ENCODE results near the gene CCDC107. TPM values are rescaled to one million over a fixed set of nuclear protein-coding genes. Genes with fewer than 3 reads are reported as not detected.
A peak's percentile ranks its signal among the peaks of the same experiment; 100 is the strongest.
"Not testable (repeated sequence)": the region's sequence is repeated elsewhere in the genome, so short reads cannot be mapped to it uniquely, and the experiment has no call there.

Gene CCDC107, protein sequence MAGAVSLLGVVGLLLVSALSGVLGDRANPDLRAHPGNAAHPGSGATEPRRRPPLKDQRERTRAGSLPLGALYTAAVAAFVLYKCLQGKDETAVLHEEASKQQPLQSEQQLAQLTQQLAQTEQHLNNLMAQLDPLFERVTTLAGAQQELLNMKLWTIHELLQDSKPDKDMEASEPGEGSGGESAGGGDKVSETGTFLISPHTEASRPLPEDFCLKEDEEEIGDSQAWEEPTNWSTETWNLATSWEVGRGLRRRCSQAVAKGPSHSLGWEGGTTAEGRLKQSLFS
- 3.5 and 19.6 TPM in 2 replicates for total RNA-seq (2014; rRNA removed; shearing (Covaris generic); ENCODE audit: low replicate concordance)

GRCh38 chr9:35658137-35658967, at the start of gene CCDC107:
Gene CCDC107 (plus strand): TSS chr9:35658292. CDS start chr9:35658380, 88 bp downstream.
- DNase-seq (ENCODE audit: low read depth) = peak; percentile 79
- in situ Hi-C loops (cut with HindIII; ENCODE audit: low pct_unique_long_range_greater_than_20kb, low sequenced_read_pairs) = no loop called here

DNA sequence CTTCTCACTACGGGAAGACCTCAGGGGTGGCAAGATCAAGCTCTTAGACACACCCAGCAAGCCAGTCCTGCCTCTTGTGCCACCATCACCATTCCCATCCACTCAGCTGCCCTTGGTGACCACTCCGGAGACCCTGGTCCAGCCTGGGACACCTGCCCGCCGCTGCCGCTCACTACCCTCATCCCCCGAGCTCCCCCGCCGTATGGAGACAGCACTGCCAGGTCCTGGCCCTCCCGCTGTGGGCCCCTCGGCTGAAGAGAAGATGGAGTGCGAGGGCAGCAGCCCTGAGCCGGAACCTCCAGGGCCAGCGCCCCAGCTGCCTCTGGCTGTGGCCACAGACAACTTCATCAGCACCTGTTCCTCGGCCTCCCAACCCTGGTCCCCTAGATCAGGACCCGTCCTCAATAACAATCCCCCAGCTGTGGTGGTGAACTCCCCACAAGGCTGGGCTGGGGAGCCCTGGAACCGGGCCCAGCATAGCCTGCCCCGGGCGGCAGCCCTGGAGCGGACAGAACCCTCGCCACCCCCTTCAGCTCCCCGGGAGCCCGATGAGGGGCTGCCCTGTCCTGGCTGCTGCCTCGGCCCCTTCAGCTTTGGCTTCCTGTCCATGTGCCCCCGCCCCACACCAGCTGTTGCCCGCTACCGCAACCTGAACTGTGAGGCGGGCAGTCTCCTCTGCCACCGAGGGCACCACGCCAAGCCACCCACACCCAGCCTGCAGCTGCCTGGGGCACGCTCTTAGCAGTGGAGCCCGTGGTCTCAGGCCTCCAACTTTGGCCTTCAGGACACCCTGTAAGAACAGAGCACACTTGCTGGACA, 48.9 kb upstream of the CCDC107 start:
- no peak for DNase-seq (ENCODE audit: low read depth)
- in situ Hi-C loops (cut with HindIII; ENCODE audit: low pct_unique_long_range_greater_than_20kb, low sequenced_read_pairs) = no loop called here

DNA sequence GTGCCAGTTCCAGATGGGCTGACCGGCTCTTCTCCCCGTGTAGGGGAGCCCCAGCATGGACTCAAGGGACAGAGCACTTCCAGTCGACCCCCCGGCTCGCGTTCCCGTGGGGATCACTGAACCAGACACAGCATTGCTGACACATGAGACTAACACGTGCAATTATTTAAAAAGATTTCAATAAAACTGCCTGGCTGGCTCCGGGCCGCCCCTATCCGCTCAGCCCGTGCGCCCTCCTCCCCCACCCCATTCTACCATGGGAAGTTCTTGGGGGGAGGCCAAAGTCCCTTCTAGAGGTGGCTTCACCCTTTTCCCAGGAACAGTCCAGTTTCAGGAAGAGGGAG, 48.3 kb upstream of the CCDC107 start:
- in situ Hi-C loops (cut with HindIII; ENCODE audit: low pct_unique_long_range_greater_than_20kb, low sequenced_read_pairs) = no loop called here
- DNase-seq (ENCODE audit: low read depth) = no peak

- in situ Hi-C loops (cut with HindIII; ENCODE audit: low pct_unique_long_range_greater_than_20kb, low sequenced_read_pairs) = no loop called here
- no peak for DNase-seq (ENCODE audit: low read depth)
Measured at GRCh38 chr9:35611230-35611797, 46.8 kb upstream of the CCDC107 start.

DNA sequence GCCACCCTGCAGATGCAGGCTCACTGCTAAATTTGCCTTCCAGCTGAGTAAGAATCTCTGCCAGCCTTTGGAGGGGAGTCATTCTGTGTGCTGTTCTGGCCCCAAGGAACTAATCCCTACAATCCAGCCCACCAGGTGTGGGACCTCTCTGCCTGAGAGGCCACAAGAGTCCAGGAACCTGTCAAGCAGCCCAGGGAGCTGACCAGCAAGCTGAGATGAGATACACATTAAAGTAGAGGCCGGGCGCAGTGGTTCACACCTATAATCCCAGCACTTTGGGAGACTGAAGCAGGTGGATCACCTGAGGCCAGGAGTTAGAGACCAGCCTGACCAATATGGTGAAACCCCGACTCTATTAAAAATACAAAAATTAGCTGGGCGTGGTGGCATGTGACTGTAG, 46.0 kb upstream of the CCDC107 start:
- DNase-seq (ENCODE audit: low read depth); in situ Hi-C loops (cut with HindIII; ENCODE audit: low pct_unique_long_range_greater_than_20kb, low sequenced_read_pairs): not testable (repeated sequence)

DNA sequence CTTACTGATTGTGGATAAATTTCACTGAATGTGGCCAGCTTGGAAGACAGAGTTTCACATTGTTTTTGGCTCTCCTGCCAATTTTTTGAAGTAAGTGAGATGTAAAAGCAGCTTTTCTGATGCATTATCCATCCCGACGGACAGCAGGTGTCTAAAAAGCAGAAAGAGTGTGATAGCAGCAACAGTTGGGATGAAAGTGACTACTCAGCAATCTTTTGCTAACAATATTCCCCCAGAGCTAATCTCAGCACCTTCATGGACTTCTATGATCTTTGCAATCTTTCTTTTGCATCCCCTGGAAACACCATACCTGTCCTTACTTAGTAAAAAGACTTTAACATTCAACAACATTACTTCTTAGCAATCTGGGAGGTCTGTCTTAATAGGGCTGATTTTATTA, 45.2 kb upstream of the CCDC107 start:
- in situ Hi-C loops (cut with HindIII; ENCODE audit: low pct_unique_long_range_greater_than_20kb, low sequenced_read_pairs) = no loop called here
- DNase-seq (ENCODE audit: low read depth) = no peak

DNA sequence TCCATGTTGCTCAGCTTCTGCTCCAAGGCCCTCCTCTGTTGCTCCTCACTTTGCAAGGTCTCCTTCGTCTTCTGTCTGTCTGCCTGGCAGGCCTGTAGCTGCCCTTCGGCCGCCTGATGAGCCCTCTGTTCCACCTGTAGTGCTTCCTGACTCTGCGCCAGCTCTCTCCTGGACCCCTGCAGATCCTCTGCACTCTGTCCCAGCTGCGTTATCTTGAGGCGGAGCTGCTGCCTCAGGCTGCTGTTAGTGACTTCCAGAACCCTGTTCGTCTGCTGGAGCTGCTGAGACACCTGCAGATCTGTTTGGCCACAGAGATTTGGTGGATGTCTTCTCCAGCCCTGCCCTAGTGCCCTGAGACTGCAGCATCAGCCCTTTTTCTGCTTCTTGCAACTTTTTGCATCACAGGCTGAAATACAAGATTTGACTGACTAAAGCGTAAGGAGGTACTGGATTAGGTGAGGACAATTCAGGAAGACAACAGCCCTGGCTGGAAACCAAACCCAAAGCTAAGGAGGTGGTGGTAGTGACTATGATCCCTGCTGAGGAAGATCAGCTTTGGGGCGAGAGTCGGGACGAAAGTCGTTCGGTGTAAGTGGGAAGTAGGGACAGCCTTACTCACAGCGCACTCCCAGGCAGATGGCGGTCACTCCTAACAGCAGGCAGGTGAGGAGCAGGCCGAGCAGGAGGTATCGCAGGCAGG, 42.0 kb upstream of the CCDC107 start:
- no peak for DNase-seq (ENCODE audit: low read depth)
- in situ Hi-C loops (cut with HindIII; ENCODE audit: low pct_unique_long_range_greater_than_20kb, low sequenced_read_pairs) = no loop called here

GRCh38 chr9:35616681-35617459, 41.2 kb upstream of the CCDC107 start:
- no peak for DNase-seq (ENCODE audit: low read depth)
- in situ Hi-C loops (cut with HindIII; ENCODE audit: low pct_unique_long_range_greater_than_20kb, low sequenced_read_pairs) = no loop called here

DNA sequence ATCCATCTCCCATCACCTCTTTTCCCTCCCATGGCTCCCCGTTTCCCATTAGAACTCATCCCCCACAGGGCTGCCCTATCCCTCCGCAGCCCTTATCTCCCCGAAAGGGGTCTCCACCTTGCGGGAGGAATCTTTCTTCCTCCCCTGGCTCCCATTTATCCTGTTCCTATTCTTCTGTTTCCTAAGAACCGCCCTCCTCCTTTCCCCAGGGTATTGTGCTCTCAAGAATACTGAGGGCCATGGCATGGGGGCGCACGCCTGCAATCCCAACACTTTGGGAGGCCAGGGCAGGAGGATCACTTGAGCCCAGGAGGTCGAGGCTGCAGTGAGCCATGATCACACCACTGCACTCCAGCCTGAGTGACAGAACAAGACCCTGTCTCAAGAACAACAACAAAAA, 40.5 kb upstream of the CCDC107 start:
- in situ Hi-C loops (cut with HindIII; ENCODE audit: low pct_unique_long_range_greater_than_20kb, low sequenced_read_pairs) = no loop called here
- DNase-seq (ENCODE audit: low read depth) = no peak

DNA sequence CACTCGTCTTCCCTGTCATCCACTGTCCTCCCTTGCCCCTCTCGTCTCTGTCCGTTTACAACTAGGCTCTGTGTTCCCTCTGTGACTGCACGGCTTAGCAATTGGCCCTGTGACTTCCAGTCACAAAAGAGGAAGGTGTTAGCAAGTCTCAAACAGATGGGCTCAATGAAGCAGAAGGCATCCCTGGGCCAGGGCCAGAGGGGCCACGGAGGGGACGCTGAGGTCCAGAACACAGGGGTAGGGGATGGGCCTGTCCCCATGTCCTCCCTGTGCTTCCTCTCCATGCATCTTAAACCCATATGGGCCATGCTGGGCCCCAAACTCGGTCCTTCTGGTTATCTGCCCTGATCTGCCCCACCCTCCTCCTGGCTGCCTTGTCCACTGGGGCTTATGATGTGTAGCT, 39.8 kb upstream of the CCDC107 start, which contains the start of gene CD72:
Gene CD72, minus strand, starts transcription at position 89 of the 403 bp plus-strand sequence. CDS start 110 bp downstream, outside the sequence.
- in situ Hi-C loops (cut with HindIII; ENCODE audit: low pct_unique_long_range_greater_than_20kb, low sequenced_read_pairs) = no loop called here
- no peak for DNase-seq (ENCODE audit: low read depth)

DNA sequence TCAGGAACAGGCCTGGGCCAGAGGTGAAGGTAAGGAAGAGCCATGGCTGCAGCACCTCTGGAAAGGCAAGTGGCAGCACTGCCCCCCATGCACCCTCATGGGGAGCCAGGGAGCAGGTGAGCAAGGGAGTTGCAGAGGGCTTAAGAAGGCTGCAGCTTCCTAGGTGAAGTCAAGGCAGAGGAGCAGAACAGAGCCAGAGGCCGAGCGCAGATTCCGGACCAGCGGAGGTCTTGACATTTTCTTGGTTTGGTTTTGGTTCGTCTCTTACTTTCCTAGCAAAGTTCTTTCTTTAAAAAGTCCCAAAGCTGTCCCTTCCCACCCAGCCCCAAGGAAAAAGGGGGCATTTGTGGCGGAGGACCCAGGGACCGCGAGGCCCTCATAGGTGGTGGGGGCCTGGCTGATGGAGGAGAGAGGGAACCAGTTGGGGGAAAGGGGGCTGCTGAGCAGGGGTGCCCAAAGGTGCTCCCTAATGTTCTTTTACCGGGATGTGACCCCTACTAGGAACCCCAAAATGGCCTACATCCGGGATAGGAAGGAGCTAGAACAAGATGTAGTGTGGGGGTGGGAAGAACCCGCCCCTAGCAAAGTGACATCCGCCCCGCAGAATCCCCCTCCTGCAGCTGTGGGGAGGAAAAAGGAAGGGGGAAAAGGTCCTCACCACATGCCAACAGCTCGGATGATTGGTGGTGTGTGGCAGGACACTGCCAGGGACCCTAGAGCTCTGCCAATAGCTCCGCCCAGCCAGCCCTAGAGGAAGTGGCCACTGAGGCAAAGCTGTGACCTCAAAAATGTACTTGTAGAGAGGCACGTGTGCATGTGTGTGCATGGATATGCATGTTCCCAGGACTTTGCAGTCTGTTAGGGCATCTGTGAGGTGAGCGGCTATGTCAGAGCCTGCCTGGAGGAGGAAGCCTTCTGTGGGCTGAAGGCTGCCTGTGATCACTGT, 39.0 kb upstream of the CCDC107 start:
- no peak for DNase-seq (ENCODE audit: low read depth)
- in situ Hi-C loops (cut with HindIII; ENCODE audit: low pct_unique_long_range_greater_than_20kb, low sequenced_read_pairs) = no loop called here

DNA sequence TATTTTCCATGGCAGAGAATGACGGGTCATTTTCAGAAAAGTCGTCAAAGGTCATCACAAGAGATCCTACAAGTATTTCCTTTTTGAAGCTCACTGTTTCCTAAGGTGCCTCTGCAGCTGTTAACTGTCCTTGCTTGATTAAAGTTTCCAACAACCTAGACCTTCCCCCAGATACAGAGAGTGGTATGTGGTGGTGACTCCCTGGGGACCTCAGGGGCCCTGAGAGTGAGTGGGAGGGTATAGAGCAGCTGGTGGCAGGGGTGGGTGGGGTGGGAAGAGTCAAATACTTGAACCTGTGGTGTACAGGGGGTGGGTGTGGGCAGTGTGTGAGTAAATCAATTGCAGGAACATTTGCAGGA, 38.3 kb upstream of the CCDC107 start:
- in situ Hi-C loops (cut with HindIII; ENCODE audit: low pct_unique_long_range_greater_than_20kb, low sequenced_read_pairs) = no loop called here
- DNase-seq (ENCODE audit: low read depth) = no peak

DNA sequence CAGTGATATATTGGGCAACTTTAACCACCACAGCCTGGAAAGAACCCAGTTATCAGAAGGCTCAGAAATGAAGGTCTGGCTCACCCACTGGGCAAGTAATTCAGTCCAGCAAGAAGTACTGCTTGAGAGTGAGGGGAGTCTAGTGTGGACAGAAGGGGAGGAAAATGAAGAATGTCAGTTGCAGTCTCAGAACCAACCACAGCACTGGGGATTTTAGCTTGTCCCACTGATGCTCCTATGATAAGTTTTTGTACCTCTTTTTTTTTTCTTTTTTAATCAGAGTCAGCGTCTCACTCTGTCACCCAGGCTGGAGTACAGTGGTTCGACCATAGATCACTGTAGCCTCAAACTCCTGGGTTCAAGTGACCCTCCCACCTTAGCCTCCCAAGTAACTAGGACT, 30.5 kb upstream of the CCDC107 start:
- in situ Hi-C loops (cut with HindIII; ENCODE audit: low pct_unique_long_range_greater_than_20kb, low sequenced_read_pairs) = no loop called here
- no peak for DNase-seq (ENCODE audit: low read depth)

DNA sequence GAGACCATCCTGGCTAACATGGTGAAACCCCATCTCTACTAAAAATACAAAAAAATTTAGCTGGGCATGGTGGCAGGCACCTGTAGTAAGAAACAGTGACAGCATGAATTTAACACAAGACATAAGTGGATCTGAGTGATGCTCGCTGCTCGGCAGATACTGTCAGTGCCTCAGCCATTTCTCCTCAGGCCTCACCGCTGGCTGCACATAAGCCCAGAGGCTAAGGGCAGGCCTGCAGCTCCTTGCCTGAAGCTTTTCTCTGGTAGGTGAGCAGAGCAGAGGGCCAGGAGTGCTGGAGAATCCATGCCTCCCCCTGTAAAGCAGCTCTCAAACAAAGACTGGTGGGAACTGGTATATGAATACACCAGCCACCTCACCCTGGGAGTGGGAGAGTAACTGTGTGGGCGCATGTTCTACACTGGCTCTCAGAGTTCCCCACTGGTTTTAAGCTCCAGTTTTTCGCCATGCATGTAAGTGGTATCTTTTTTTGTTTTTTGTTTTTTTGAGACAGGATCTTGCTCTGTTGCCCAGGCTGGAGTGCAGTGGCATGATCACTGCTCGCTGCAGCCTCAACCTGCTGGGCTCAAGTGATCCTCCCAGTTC, 29.6 kb upstream of the CCDC107 start:
- in situ Hi-C loops (cut with HindIII; ENCODE audit: low pct_unique_long_range_greater_than_20kb, low sequenced_read_pairs) = no loop called here

GRCh38 chr9:35629597-35629996, 28.5 kb upstream of the CCDC107 start:
- no peak for DNase-seq (ENCODE audit: low read depth)
- in situ Hi-C loops (cut with HindIII; ENCODE audit: low pct_unique_long_range_greater_than_20kb, low sequenced_read_pairs) = no loop called here

More for the DNA sequence above, 29.6 kb upstream of the CCDC107 start:
- no peak for DNase-seq (ENCODE audit: low read depth)

- in situ Hi-C loops (cut with HindIII; ENCODE audit: low pct_unique_long_range_greater_than_20kb, low sequenced_read_pairs) = no loop called here
- no peak for DNase-seq (ENCODE audit: low read depth)
Measured at GRCh38 chr9:35635730-35636129, 22.4 kb upstream of the CCDC107 start.

All from Caki2 (cell line).